SKM-1 treated with dmso at 0.1 percent for 144 hours (cell line): ENCODE data around the gene EN1.

ENCODE experiments used
- DNase-seq: peaks from one replicate; lab custom pipeline; 2025; ENCODE audit not compliant: unreplicated experiment; lab: John Stamatoyannopoulos, UW

The EN1 gene

GRCh38 chr2:118826093-118826492 is 21.4 kb downstream of the EN1 start:
- DNase-seq = no peak

GRCh38 chr2:118823633-118824032 is 23.8 kb downstream of the EN1 start:
- DNase-seq = no peak

GRCh38 chr2:118822572-118822971 is 24.9 kb downstream of the EN1 start:
- DNase-seq = no peak

- DNase-seq = no peak
Observed at GRCh38 chr2:118822015-118822414, 25.4 kb downstream of the EN1 start.

- no peak for DNase-seq
Observed at GRCh38 chr2:118817469-118817868, 30.0 kb downstream of the EN1 start.

- no peak for DNase-seq
Observed at GRCh38 chr2:118816669-118817068, 30.8 kb downstream of the EN1 start.

GRCh38 chr2:118815731-118816130 is 31.7 kb downstream of the EN1 start:
- DNase-seq = no peak

- DNase-seq = no peak
Observed at GRCh38 chr2:118815314-118815713, 32.1 kb downstream of the EN1 start.

GRCh38 chr2:118814368-118814767 is 33.1 kb downstream of the EN1 start:
- DNase-seq = no peak

- DNase-seq = no peak
Observed at GRCh38 chr2:118813601-118814339, 33.7 kb downstream of the EN1 start.

- DNase-seq = no peak
Observed at GRCh38 chr2:118813111-118813510, 34.3 kb downstream of the EN1 start.

- DNase-seq = no peak
Observed at GRCh38 chr2:118812552-118812951, 34.9 kb downstream of the EN1 start.

GRCh38 chr2:118811514-118812115 is 35.8 kb downstream of the EN1 start:
- DNase-seq = no peak

- DNase-seq = no peak
Observed at GRCh38 chr2:118810766-118811165, 36.7 kb downstream of the EN1 start.

- DNase-seq = no peak
Observed at GRCh38 chr2:118808429-118808809, 39.0 kb downstream of the EN1 start.

GRCh38 chr2:118807668-118808428 is 39.6 kb downstream of the EN1 start:
- DNase-seq = no peak

GRCh38 chr2:118806797-118807667 is 40.4 kb downstream of the EN1 start:
- DNase-seq = no peak

- no peak for DNase-seq
Observed at GRCh38 chr2:118805064-118805690, 42.3 kb downstream of the EN1 start.

- no peak for DNase-seq
Observed at GRCh38 chr2:118803012-118803411, 44.4 kb downstream of the EN1 start.

GRCh38 chr2:118801151-118801550 is 46.3 kb downstream of the EN1 start:
- DNase-seq = no peak

- DNase-seq = no peak
Observed at GRCh38 chr2:118800736-118801135, 46.7 kb downstream of the EN1 start.
